HG03439 (cell line): ENCODE data around the gene EID3.

ENCODE experiments used
- ATAC-seq: cut with Tn5 transposase; IDR thresholded peaks from one replicate; pipeline ENCODE4 v1.9.1; 2021; ENCODE audit warnings: mild to moderate bottlenecking, moderate library complexity; ENCODE audit not compliant: unreplicated experiment

EID3 gene

DNA sequence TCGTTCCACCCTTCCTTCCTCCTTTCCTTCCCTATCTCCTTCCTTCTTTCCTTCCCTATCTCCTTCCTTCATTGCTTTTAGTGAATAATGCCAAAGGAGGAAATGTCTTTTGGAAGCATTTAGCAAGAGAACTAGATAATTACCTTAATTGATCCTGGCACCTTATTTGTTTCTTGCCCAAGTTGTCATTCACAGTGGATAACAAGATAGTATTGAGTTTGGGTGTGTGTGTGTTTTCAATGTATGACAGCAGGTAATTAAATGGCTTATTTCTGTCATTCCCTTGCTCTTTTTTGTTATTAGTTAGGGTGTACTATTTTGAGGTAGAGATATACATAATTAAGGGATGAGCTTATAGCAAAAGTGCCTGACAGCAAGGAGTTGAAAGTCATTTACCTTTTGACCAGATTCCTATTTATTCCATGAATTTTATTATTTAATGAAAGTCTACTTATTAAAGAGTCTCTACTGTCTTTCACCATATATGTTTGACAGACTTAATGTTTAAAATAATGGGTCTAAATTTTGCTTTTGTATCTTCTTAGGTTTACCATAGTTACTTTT lies 30.2 kb downstream of the EID3 start:
- ATAC-seq: no peak

DNA sequence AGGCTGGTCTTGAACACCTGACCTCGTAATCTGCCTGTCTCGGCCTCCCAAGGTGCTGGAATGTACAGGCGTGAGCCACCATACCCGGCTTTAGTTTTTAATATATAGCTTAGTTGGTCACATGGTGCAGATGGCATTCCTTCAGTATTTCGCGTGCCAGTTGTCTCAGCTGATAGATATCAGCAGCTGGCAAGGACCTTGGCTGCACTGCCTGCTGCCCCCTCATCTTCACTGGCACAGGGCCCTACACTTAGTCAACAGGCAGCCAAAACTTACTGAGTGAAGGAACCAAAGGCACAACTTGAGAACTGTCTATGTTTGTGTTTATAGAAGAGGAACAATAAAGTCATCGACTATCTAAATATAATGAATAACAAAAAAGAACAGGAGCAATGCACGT lies 31.0 kb downstream of the EID3 start:
- no peak for ATAC-seq

DNA sequence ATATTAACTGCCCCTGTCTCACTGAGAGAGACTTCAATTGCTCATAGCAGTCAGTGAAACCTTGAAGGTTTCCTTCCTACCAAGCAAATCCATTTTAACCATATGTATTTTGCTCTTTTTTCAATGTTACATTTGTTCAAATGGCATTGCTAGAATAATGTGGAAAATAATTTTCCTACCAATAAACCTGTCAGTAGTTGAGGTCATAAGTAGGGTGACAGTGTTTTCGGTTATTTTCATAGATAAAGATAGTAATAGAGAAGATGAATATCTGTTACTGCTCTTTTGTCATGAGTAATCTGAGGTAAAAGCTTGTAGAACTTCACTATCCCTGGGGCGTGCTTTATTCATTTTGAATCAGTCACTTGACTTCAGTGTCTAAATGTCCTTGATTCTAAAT lies 32.6 kb downstream of the EID3 start:
- no peak for ATAC-seq

DNA sequence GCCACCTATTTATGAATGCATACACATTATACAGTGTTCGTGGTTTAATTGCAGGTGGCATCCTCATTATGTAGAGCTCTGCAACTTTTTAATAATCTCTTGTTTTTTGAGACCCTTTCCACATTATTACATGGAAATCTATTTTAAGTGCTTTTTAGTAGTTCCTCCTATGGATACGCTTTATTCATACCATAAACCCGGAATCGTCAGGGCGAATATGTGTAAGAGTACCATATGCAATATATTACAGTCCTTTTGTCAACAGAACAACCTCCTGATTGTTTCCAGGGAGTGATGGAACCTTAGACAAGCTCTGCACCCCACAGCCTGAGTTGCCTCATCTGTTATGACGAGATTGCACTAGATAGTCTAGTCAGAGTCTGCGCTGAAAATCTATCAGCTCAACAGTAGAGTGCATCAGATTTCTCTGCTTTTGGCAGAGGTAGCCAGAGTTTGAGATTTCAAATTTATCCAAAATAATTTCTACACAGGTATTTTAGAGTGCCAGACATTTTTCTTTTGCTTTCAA lies 33.6 kb downstream of the EID3 start:
- no peak for ATAC-seq

DNA sequence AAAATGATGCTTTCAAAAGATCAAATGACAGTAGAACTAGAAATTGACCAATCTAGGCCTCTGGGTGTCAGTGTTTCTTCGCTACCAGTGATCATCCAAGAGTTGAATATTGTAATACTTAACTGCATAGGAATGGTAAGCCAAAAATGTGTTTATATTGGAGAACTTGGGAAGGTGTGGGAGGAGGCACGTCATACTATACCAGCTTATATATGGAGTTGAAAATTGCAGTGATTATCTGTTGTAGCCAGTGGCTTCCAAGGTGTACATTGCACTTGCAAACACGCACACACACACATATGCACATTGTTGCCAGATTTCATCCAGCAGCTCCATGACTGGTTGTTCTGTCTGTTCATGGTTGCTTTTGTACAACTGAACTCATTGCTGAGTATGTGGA lies 36.1 kb downstream of the EID3 start:
- no peak for ATAC-seq

DNA sequence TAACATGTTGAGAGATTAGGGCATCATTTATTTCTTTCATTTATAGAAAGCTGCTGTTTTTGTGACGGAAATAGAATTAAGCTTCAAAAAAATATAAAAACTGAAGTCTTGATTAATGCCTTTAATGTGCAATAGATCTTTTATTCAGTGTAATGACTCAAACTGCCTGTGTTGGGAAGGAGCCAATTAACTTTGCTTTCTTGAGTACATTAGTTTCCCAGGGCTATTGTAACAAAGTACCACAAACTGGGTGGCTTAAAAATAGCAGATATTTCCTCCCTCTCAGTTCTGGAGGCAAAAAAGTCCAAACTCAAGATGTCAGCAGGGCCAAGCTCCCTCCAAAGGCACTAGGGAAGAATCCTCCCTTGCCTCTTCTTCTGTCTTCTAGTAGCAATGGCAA lies 36.6 kb downstream of the EID3 start:
- no peak for ATAC-seq

DNA sequence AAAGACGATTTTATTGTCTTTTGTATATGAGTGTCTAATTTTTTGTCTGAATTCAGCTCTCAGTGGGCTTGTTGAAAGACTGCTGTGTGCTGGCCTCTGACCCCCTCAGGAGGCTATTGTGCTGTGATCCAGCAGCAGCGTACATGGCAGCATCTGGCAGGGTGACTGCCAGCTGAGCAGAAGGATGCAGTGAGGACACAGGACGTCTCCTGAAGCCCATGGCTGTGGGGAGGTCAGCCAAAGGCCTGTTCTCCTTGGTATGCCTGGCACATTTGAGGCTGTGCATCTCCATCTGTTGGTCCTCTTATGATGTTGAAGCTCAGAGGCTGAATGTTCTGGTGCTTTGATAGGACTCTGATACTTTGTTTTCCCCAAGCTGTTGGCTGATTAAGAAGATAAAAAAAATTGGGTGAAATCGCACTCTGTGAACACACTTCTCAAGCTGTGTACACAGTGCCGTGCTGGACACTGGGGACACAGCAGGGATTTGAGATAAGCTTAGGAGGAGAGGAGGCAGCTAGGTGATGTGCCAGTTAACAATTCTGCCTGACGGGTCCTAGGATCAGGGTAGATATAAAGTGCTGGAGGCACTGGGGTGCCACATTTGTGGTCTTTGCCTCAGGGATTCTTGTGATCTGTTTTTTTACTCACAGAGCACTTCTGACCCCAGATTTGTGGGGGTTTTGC lies 37.5 kb downstream of the EID3 start:
- no peak for ATAC-seq

DNA sequence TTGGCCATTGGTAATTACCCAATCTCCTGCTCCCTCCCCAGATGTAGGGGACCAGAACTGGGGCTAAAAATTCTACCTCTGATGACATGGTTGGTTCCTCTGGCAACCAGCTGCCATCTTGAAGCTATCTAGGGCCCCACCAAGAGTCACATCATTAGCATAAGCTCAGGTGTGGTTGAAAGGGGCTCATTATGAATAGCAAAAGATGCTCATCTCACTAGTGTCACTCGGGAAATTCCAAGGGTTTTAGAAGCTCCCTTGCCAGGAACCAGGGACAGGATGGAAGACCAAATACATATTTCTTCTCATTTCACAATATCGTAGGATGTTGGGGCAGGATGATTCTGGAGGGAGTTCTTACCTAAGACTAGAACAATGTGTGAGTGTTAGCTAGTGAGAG lies 38.6 kb downstream of the EID3 start:
- ATAC-seq: no peak

DNA sequence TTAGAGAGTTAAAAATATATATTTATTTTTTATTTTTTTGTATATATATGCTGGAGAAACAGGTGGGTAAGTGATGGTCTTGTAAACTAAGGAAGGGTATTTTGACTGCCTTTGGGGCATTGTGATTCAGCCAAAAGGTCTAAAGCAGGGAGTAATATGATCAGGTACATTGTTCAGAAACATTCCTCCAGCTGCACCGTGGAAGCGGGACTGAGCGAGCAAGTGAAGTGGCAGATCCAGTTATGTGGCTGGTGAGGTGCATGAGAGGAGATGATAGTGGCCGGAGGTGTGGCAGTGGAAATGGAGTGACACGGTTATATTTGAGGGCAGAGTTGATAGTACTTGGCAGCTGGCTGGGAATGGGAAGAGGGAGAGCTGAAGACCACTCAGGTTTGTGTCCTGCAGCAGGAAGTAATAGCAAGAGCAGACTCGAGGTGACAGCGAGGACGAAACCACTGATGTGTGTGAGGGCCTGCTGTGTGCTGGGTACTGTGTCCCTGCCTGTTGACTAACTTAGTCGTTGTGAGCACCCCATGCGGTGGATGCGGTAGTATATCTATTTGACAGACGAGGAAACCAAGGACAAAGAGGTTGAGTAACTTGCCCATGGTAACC lies 39.2 kb downstream of the EID3 start:
- no peak for ATAC-seq

DNA sequence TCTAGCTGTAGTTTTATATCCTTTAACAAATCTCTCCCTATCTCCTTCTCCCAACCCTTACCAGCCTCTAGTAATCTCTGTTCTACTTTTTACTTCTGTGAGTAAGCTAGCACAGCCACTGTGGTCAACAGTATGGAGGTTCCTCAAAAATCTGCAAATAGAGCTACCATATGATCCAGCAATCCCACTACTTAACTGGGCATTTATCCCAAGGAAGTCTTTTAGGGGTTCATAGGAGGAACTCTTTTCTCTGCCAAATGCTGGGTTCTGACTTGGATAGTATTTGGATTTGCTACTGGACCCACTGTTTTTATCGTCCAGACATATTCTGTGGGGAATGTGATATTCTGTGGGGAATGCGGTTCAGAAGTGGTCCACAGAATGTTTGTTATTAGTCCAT lies 41.1 kb downstream of the EID3 start:
- ATAC-seq: no peak

DNA sequence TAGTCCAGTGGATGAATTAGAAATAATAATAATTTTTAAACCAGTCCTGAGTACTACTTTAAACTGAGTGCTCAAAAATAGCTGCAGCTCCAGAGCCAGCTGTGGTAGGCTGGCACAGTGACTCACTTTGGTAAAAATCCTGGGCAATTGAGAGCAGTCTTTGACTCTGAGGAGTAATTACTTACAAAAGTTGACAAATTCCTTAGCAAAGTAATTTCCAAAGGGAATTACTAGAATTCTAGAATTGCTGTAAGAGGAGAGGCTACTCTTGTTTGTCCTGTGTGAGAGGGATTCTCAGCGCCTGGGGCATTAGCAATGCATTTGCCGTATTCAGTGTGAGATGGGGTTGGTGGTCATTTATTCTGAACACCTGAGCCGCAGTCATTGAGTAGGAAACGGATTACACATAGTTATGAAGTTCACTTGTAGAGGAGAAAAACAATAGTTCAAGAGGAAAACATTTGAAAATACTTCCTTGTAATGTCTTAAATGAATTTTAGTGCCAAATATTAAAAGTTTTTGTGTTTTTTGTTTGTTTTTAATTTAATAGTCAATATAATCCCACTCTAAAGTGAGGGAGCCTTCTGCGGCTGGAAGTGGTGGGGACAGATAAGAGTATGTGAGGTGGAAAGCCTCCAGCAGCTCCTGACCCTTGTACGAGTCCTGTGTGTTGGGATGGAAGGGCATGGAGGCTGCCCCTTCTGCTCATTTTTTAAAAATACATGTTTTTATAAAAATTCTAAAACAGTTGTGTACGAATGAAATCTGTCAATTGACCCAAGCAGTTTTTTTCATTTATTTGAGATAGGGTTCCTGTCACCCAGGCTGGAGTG lies 41.9 kb downstream of the EID3 start:
- no peak for ATAC-seq

DNA sequence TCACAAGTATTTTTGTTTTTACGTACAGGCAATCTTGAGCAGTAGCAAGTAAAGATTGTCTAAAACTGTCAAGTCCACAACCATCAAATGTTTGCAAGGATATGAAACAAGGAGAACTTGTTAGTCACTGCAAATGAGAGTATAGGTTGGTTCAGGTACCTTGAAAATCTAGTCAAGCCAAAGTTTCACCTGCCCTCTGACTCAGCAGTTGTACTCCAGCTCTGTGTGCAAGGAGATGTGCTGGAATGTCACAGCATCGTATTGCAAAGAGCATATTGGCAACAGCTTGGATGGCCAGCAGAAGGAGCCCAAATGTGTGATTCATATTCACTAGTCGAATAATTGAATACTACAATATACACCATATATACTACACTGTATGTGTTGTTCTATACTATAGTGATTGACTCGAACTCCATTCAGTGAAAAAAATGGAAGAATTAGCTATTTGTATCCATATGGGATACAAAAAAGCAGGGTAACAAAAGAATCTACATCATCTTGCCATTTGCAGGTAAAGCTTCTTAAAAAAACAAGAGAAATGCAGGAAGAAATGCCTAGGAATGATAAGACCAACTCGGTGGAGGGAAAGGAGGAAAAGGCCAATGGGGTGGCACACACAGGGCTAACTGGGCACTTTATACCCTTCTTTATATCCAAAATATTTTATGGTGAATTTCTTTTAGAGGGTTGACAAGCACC lies 44.0 kb downstream of the EID3 start:
- no peak for ATAC-seq

DNA sequence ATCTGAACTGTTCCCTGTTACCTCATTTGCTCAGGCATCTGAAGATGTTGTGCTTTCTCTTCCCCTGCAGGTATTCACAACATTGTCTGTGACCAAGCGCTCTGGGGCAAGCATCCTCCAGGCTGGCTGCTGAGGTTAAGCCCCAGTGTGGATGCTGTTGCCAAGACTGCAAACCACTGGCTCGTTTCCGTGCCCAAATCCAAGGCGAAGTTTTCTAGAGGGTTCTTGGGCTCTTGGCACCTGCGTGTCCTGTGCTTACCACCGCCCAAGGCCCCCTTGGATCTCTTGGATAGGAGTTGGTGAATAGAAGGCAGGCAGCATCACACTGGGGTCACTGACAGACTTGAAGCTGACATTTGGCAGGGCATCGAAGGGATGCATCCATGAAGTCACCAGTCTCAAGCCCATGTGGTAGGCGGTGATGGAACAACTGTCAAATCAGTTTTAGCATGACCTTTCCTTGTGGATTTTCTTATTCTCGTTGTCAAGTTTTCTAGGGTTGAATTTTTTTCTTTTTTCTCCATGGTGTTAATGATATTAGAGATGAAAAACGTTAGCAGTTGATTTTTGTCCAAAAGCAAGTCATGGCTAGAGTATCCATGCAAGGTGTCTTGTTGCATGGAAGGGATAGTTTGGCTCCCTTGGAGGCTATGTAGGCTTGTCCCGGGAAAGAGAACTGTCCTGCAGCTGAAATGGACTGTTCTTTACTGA lies 44.9 kb downstream of the EID3 start:
- no peak for ATAC-seq

DNA sequence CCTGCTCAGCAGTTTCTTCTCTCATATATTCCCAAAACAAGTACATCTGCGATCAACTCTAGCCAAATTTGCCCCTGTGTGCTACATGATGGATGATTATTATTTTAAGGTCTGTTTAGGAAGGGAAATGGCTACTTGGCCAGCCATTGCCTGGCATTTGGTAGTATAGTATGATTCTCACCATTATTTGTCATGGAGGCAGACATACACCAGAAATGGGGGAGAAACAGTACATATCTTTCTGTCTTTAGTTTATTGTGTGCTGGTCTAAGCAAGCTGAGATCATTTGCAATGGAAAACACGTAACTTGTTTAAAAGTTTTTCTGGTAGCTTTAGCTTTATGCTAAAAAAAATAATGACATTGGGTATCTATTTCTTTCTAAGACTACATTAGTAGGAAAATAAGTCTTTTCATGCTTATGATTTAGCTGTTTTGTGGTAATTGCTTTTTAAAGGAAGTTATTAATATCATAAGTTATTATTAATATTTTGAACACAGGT lies 45.5 kb downstream of the EID3 start:
- ATAC-seq: no peak

DNA sequence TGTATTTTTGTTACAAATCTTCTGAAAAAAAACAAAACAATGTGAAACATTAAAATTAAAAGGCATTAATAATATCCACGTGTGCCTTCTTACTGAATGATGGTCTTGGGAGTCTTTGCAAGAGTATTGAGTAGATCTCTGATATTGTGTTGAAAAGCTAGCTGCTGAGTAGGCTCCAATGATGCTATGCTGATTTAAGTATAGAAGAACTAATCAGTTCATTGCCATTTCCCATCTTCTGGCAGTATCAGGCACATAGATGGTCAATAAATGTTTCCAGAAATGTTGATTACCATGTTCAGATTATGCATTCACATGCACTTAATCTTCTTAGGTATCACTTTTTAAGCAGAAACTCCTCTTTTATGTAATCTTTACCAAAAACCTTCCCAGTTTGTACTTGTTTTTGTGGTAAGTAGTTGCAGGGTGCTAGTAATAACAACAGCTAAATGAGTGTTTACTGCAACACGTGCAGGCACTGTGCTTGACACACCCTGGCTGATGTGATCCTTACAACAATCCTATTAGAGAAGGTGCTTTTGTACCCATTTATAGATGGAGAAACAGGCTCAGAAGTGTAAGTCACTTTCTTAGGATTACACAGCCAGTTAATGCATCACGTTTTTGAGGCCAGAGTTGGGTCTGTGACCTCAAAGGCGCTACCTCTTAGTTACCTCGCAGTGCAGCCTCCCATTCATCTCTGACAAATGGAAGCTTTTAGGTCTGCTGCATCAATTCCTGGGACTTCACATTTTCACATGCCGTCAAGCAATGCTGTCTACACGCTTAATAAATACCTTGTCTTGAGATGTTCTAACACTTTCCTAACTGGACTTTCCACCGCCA lies 46.9 kb downstream of the EID3 start:
- no peak for ATAC-seq

DNA sequence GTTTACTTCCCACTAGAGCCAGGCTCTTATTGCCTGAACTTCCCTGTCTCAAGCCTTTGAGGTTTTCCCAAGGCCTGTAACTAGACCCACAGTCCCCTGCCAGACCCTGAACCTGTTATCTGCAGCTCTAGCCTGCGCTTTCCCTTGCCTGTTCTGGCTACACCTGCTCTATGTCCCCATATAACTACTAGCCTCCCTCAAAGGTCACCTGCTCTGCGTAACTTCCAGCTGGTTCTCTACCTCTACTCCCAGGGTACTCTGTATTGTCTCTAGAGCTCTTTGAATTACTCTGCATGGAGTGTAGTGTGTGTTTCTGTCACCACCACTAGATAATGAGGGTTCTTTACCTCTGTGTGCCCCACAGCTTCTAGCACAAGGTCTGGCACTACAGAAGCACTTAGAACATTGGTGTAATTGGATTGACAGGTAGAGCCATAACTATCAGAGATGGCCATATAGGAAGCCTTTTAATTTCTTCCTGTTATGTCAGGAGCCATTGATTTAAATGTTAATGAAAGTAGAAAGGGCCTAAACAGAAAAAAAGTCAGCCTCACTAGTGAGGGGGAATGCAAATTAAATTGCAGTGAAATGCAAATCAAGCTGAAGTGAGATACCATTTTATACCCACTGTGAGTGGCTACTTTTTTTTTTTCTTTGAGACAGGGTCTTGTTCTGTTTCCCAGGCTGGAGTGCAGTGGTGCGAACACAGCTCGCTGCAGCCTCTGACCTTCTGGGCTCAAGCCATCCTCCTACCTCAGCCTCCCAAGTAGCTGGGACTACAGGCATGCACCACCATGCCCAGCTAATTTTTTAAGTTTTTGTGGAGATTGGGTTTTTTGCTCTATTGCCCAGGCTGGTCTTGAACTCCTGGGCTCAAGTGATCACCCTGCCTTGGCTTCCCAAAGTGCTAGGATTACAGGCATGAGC lies 47.8 kb downstream of the EID3 start:
- no peak for ATAC-seq

DNA sequence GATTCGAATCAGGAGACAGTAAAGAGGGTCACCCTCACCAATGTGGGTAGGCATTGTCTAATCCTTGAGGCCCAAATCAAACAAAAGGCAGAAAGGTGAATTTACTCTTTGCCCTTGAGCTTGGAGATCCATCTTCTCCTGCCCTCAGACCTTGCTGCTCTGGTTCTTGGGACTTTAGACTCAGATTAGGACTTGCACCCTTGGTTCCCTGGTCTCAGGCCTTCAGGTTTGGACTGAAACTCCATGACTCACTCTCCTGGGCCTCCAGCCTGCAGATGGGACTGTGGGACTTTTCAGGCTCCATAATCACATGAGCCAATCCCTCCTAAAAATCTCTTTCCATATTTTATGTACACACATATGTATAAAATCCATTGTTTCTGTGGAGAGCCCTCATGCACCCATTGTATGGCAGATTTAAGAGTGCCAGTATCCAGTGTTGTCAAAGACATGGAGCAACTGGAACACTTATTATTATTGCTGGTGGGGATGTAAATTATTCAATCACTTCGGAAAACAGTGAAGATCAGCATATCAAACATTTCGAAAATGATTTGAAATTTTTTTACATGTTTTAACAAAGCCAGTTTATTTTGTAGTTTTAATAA lies 48.7 kb downstream of the EID3 start:
- no peak for ATAC-seq
